ENCODE results near the gene PFKFB3. TPM values are rescaled to one million over a fixed set of nuclear protein-coding genes. Genes with fewer than 3 reads are reported as not detected.
A peak's percentile ranks its signal among the peaks of the same experiment; 100 is the strongest.
"Not testable (repeated sequence)": the region's sequence is repeated elsewhere in the genome, so short reads cannot be mapped to it uniquely, and the experiment has no call there.

The PFKFB3 gene
- total RNA-seq, 2 donors from 2014 or later: 157 to 310 TPM

GRCh38 chr10:6187278-6187677 lies 15.5 kb upstream of the PFKFB3 start:
- Mint-ChIP-seq H3K27me3 (no peaks in the 10 kb centered on the region), H3K36me3 (ENCODE audit: low read depth) (peaks cover 58% of the 10 kb centered on the region), H3K4me3 (peak overlapping the region; percentile 75), H3K9me3 (no peaks in the 10 kb centered on the region), H3K27ac (peak overlapping the region; percentile 93), H3K4me1 (peaks cover 37% of the 10 kb centered on the region)
- peak; percentile 62 for ATAC-seq (replicated peaks)

GRCh38 chr10:6190033-6190432 lies 12.7 kb upstream of the PFKFB3 start:
- peaks cover 68% of the 10 kb centered on the region for H3K36me3 Mint-ChIP-seq (ENCODE audit: low read depth)
- peak overlapping the region; percentile 75 for H3K4me3 Mint-ChIP-seq
- H3K27ac Mint-ChIP-seq: peak overlapping the region; percentile 76
- H3K4me1 Mint-ChIP-seq: peaks cover 39% of the 10 kb centered on the region
- not testable (repeated sequence) for ATAC-seq (replicated peaks); H3K27me3 Mint-ChIP-seq; H3K9me3 Mint-ChIP-seq

GRCh38 chr10:6191147-6191546 lies 11.6 kb upstream of the PFKFB3 start:
- H3K4me1 Mint-ChIP-seq: peaks cover 41% of the 10 kb centered on the region
- ATAC-seq (replicated peaks): no peak
- no peaks in the 10 kb centered on the region for H3K27me3 Mint-ChIP-seq
- H3K36me3 Mint-ChIP-seq (ENCODE audit: low read depth): peaks cover 70% of the 10 kb centered on the region
- no peaks in the 10 kb centered on the region for H3K9me3 Mint-ChIP-seq
- H3K27ac Mint-ChIP-seq: no peak overlapping the region
- H3K4me3 Mint-ChIP-seq: peak overlapping the region; percentile 75

GRCh38 chr10:6191569-6191968 lies 11.2 kb upstream of the PFKFB3 start:
- Mint-ChIP-seq H3K4me1 (peaks cover 37% of the 10 kb centered on the region), H3K27me3 (no peaks in the 10 kb centered on the region), H3K36me3 (ENCODE audit: low read depth) (peaks cover 68% of the 10 kb centered on the region), H3K9me3 (no peaks in the 10 kb centered on the region), H3K27ac (no peak overlapping the region), H3K4me3 (no peak overlapping the region)
- no peak for ATAC-seq (replicated peaks)

GRCh38 chr10:6193342-6193741 lies 9.4 kb upstream of the PFKFB3 start:
- Mint-ChIP-seq H3K36me3 (ENCODE audit: low read depth) (peaks cover 68% of the 10 kb centered on the region), H3K27ac (peak overlapping the region; percentile 71), H3K4me1 (peaks cover 33% of the 10 kb centered on the region)
- ATAC-seq (replicated peaks); H3K27me3 Mint-ChIP-seq; H3K4me3 Mint-ChIP-seq; H3K9me3 Mint-ChIP-seq: not testable (repeated sequence)

- Mint-ChIP-seq H3K36me3 (ENCODE audit: low read depth) (peaks cover 72% of the 10 kb centered on the region), H3K27me3 (no peaks in the 10 kb centered on the region), H3K27ac (no peak overlapping the region), H3K4me3 (no peak overlapping the region), H3K9me3 (no peaks in the 10 kb centered on the region), H3K4me1 (peaks cover 39% of the 10 kb centered on the region)
- ATAC-seq (replicated peaks): no peak
These were observed 8.4 kb upstream of the PFKFB3 start for GRCh38 chr10:6194311-6194710.

GRCh38 chr10:6195376-6195775 lies 7.4 kb upstream of the PFKFB3 start:
- no peaks in the 10 kb centered on the region for H3K27me3 Mint-ChIP-seq
- ATAC-seq (replicated peaks): peak; percentile 51
- H3K4me3 Mint-ChIP-seq: peak overlapping the region; percentile 41
- peaks cover 71% of the 10 kb centered on the region for H3K36me3 Mint-ChIP-seq (ENCODE audit: low read depth)
- H3K27ac Mint-ChIP-seq: peak overlapping the region; percentile 82
- H3K4me1 Mint-ChIP-seq: peaks cover 41% of the 10 kb centered on the region
- no peaks in the 10 kb centered on the region for H3K9me3 Mint-ChIP-seq

GRCh38 chr10:6195846-6196245 lies 6.9 kb upstream of the PFKFB3 start:
- peak overlapping the region; percentile 41 for H3K4me3 Mint-ChIP-seq
- H3K9me3 Mint-ChIP-seq: no peaks in the 10 kb centered on the region
- no peaks in the 10 kb centered on the region for H3K27me3 Mint-ChIP-seq
- ATAC-seq (replicated peaks): peak; percentile 5
- H3K4me1 Mint-ChIP-seq: peaks cover 40% of the 10 kb centered on the region
- peak overlapping the region; percentile 82 for H3K27ac Mint-ChIP-seq
- H3K36me3 Mint-ChIP-seq (ENCODE audit: low read depth): peaks cover 71% of the 10 kb centered on the region

GRCh38 chr10:6196524-6196923 lies 6.2 kb upstream of the PFKFB3 start:
- not testable (repeated sequence) for H3K27ac Mint-ChIP-seq; H3K9me3 Mint-ChIP-seq; H3K27me3 Mint-ChIP-seq; ATAC-seq (replicated peaks); H3K4me3 Mint-ChIP-seq
- Mint-ChIP-seq H3K4me1 (peaks cover 40% of the 10 kb centered on the region), H3K36me3 (ENCODE audit: low read depth) (peaks cover 74% of the 10 kb centered on the region)

- Mint-ChIP-seq H3K9me3 (no peaks in the 10 kb centered on the region), H3K4me3 (peak overlapping the region; percentile 10), H3K27ac (peak overlapping the region; percentile 79), H3K4me1 (peaks cover 35% of the 10 kb centered on the region), H3K27me3 (no peaks in the 10 kb centered on the region), H3K36me3 (ENCODE audit: low read depth) (peaks cover 74% of the 10 kb centered on the region)
- no peak for ATAC-seq (replicated peaks)
These were observed 5.4 kb upstream of the PFKFB3 start for GRCh38 chr10:6197321-6197720.

GRCh38 chr10:6198171-6198570 lies 4.6 kb upstream of the PFKFB3 start:
- Mint-ChIP-seq H3K9me3 (no peaks in the 10 kb centered on the region), H3K27me3 (no peaks in the 10 kb centered on the region), H3K27ac (peak overlapping the region; percentile 79), H3K4me3 (peak overlapping the region; percentile 10), H3K4me1 (peaks cover 35% of the 10 kb centered on the region), H3K36me3 (ENCODE audit: low read depth) (peaks cover 72% of the 10 kb centered on the region)
- no peak for ATAC-seq (replicated peaks)

- peaks cover 29% of the 10 kb centered on the region for H3K4me1 Mint-ChIP-seq
These were observed 3.5 kb upstream of the PFKFB3 start for GRCh38 chr10:6199131-6199733.

GRCh38 chr10:6200440-6200733 lies 2.3 kb upstream of the PFKFB3 start:
- Mint-ChIP-seq H3K36me3 (ENCODE audit: low read depth) (peaks cover 78% of the 10 kb centered on the region), H3K4me1 (peaks cover 32% of the 10 kb centered on the region), H3K27me3 (no peaks in the 10 kb centered on the region), H3K27ac (peak overlapping the region; percentile 99), H3K4me3 (peak overlapping the region; percentile 92), H3K9me3 (no peaks in the 10 kb centered on the region)
- ATAC-seq (replicated peaks): no peak

More at GRCh38 chr10:6199131-6199733, 3.5 kb upstream of the PFKFB3 start:
- peaks cover 73% of the 10 kb centered on the region for H3K36me3 Mint-ChIP-seq (ENCODE audit: low read depth)
- H3K27ac Mint-ChIP-seq: no peak overlapping the region
- H3K9me3 Mint-ChIP-seq: no peaks in the 10 kb centered on the region
- peak overlapping the region; percentile 92 for H3K4me3 Mint-ChIP-seq
- no peaks in the 10 kb centered on the region for H3K27me3 Mint-ChIP-seq
- no peak for ATAC-seq (replicated peaks)

GRCh38 chr10:6200734-6201515 lies 1.8 kb upstream of the PFKFB3 start:
- H3K4me1 Mint-ChIP-seq: peaks cover 27% of the 10 kb centered on the region
- no peaks in the 10 kb centered on the region for H3K27me3 Mint-ChIP-seq
- ATAC-seq (replicated peaks): peak; percentile 11
- H3K4me3 Mint-ChIP-seq: peak overlapping the region; percentile 92
- H3K36me3 Mint-ChIP-seq (ENCODE audit: low read depth): peaks cover 75% of the 10 kb centered on the region
- peak overlapping the region; percentile 99 for H3K27ac Mint-ChIP-seq
- H3K9me3 Mint-ChIP-seq: no peaks in the 10 kb centered on the region

- H3K4me1 Mint-ChIP-seq: peaks cover 27% of the 10 kb centered on the region
- peak; percentile 76 for ATAC-seq (replicated peaks)
- H3K27ac Mint-ChIP-seq: peak overlapping the region; percentile 99
- peaks cover 70% of the 10 kb centered on the region for H3K36me3 Mint-ChIP-seq (ENCODE audit: low read depth)
- H3K4me3 Mint-ChIP-seq: peak overlapping the region; percentile 92
- no peaks in the 10 kb centered on the region for H3K9me3 Mint-ChIP-seq
- H3K27me3 Mint-ChIP-seq: no peaks in the 10 kb centered on the region
These were observed 1.2 kb upstream of the PFKFB3 start for GRCh38 chr10:6201516-6201975.
